Pons (tissue), 1 donor: ENCODE results near the gene KCNAB1.
"Not testable (repeated sequence)": the region's sequence is repeated elsewhere in the genome, so short reads cannot be mapped to it uniquely, and the experiment has no call there.

ENCODE experiments used
- DNase-seq: peaks from one replicate; pipeline ENCODE4 v3.0.0-alpha.2; 2016; ENCODE audit warnings: low spot score

KCNAB1 gene

GRCh38 chr3:156176629-156177210 lies 56.3 kb downstream of the KCNAB1 start:
- DNase-seq = no peak

GRCh38 chr3:156180077-156180476 lies 59.7 kb downstream of the KCNAB1 start:
- no peak for DNase-seq

- no peak for DNase-seq
These were observed 61.1 kb downstream of the KCNAB1 start for GRCh38 chr3:156181509-156181908.

GRCh38 chr3:156183396-156183795 lies 63.0 kb downstream of the KCNAB1 start:
- no peak for DNase-seq

- DNase-seq = no peak
These were observed 63.8 kb downstream of the KCNAB1 start for GRCh38 chr3:156184156-156184555.

- DNase-seq = no peak
These were observed 66.9 kb downstream of the KCNAB1 start for GRCh38 chr3:156187146-156187769.

GRCh38 chr3:156188757-156189156 lies 68.4 kb downstream of the KCNAB1 start:
- no peak for DNase-seq

GRCh38 chr3:156189927-156190326 lies 69.5 kb downstream of the KCNAB1 start:
- no peak for DNase-seq

GRCh38 chr3:156194945-156195344 lies 74.6 kb downstream of the KCNAB1 start:
- DNase-seq = not testable (repeated sequence)

- DNase-seq = not testable (repeated sequence)
These were observed 76.8 kb downstream of the KCNAB1 start for GRCh38 chr3:156197152-156197551.

GRCh38 chr3:156201411-156202405 lies 81.3 kb downstream of the KCNAB1 start:
- no peak for DNase-seq

GRCh38 chr3:156206157-156206556 lies 85.8 kb downstream of the KCNAB1 start:
- DNase-seq = no peak

- DNase-seq = no peak
These were observed 87.7 kb downstream of the KCNAB1 start for GRCh38 chr3:156207802-156208685.

- no peak for DNase-seq
These were observed 89.4 kb downstream of the KCNAB1 start for GRCh38 chr3:156209631-156210335.

- DNase-seq = no peak
These were observed 91.2 kb downstream of the KCNAB1 start for GRCh38 chr3:156211583-156211982.

GRCh38 chr3:156214676-156215075 lies 94.3 kb downstream of the KCNAB1 start:
- DNase-seq = no peak

- no peak for DNase-seq
These were observed 95.4 kb downstream of the KCNAB1 start for GRCh38 chr3:156215751-156216150.

GRCh38 chr3:156216216-156216615 lies 95.8 kb downstream of the KCNAB1 start:
- no peak for DNase-seq

GRCh38 chr3:156216852-156217251 lies 96.5 kb downstream of the KCNAB1 start:
- no peak for DNase-seq

GRCh38 chr3:156217674-156218352 lies 97.4 kb downstream of the KCNAB1 start:
- DNase-seq = no peak

- DNase-seq = no peak
These were observed 98.0 kb downstream of the KCNAB1 start for GRCh38 chr3:156218353-156218744.
